GM12801 (cell line): ENCODE results near the gene WDR27.

Source experiments
- CTCF ChIP-seq: IDR thresholded peaks from one replicate; pipeline ENCODE4 v1.5.1; 2011; ENCODE audit warnings: control low read depth; ENCODE audit not compliant: insufficient read length; ENCODE audit errors: extremely low read depth

The WDR27 gene

GRCh38 chr6:169491482-169491881 is 210.3 kb downstream of the WDR27 start:
- TF ChIP-seq CTCF: no peak

- TF ChIP-seq CTCF: no peak
These were observed 211.0 kb downstream of the WDR27 start for GRCh38 chr6:169490830-169491229.

GRCh38 chr6:169490246-169490641 is 211.6 kb downstream of the WDR27 start:
- TF ChIP-seq CTCF: no peak

GRCh38 chr6:169489563-169490245 is 212.1 kb downstream of the WDR27 start:
- TF ChIP-seq CTCF: no peak

GRCh38 chr6:169487579-169488436 is 214.0 kb downstream of the WDR27 start:
- TF ChIP-seq CTCF: no peak

- no peak for TF ChIP-seq CTCF
These were observed 221.9 kb downstream of the WDR27 start for GRCh38 chr6:169479783-169480495.

GRCh38 chr6:169474362-169474761 is 227.5 kb downstream of the WDR27 start:
- TF ChIP-seq CTCF: no peak
